Measurements from ENCODE around the gene SPTY2D1.

SPTY2D1 gene

GRCh38 chr11:18580113-18580766 is 53.9 kb downstream of the SPTY2D1 start:
- peaks cover 2% of the 10 kb centered on the region for H3K36me3 ChIP-seq (ENCODE audit: control insufficient read depth, insufficient read depth, low read length)
- H3K4me3 ChIP-seq (ENCODE audit: low read length): no peak overlapping the region
- no peaks in the 10 kb centered on the region for H3K27me3 ChIP-seq (ENCODE audit: control insufficient read depth, insufficient read depth, low read length)
- H3K27ac ChIP-seq (ENCODE audit: low read depth, low read length): no peak overlapping the region
- no peak overlapping the region for H3K9ac ChIP-seq (ENCODE audit: low read length)
- H3K4me1 ChIP-seq (ENCODE audit: control insufficient read depth, insufficient read depth, low read length): no peaks in the 10 kb centered on the region

- no peak overlapping the region for H3K27ac ChIP-seq (ENCODE audit: low read depth, low read length)
- H3K36me3 ChIP-seq (ENCODE audit: control insufficient read depth, insufficient read depth, low read length): peaks cover 2% of the 10 kb centered on the region
- H3K4me3 ChIP-seq (ENCODE audit: low read length): peak overlapping the region; percentile 48
- no peak overlapping the region for H3K9ac ChIP-seq (ENCODE audit: low read length)
- H3K4me1 ChIP-seq (ENCODE audit: control insufficient read depth, insufficient read depth, low read length): no peaks in the 10 kb centered on the region
- no peaks in the 10 kb centered on the region for H3K27me3 ChIP-seq (ENCODE audit: control insufficient read depth, insufficient read depth, low read length)
Measured at GRCh38 chr11:18578975-18579598, 55.1 kb downstream of the SPTY2D1 start.

GRCh38 chr11:18575361-18575760 is 58.8 kb downstream of the SPTY2D1 start:
- Histone ChIP-seq H3K27ac (ENCODE audit: low read depth, low read length) (no peak overlapping the region), H3K4me1 (ENCODE audit: control insufficient read depth, insufficient read depth, low read length) (no peaks in the 10 kb centered on the region), H3K9ac (ENCODE audit: low read length) (no peak overlapping the region), H3K36me3 (ENCODE audit: control insufficient read depth, insufficient read depth, low read length) (peaks cover 8% of the 10 kb centered on the region), H3K27me3 (ENCODE audit: control insufficient read depth, insufficient read depth, low read length) (no peaks in the 10 kb centered on the region), H3K4me3 (ENCODE audit: low read length) (no peak overlapping the region)

- Histone ChIP-seq H3K9ac (ENCODE audit: low read length) (no peak overlapping the region), H3K4me3 (ENCODE audit: low read length) (no peak overlapping the region), H3K27ac (ENCODE audit: low read depth, low read length) (no peak overlapping the region), H3K4me1 (ENCODE audit: control insufficient read depth, insufficient read depth, low read length) (no peaks in the 10 kb centered on the region), H3K36me3 (ENCODE audit: control insufficient read depth, insufficient read depth, low read length) (peaks cover 5% of the 10 kb centered on the region), H3K27me3 (ENCODE audit: control insufficient read depth, insufficient read depth, low read length) (no peaks in the 10 kb centered on the region)
Measured at GRCh38 chr11:18567081-18567480, 67.1 kb downstream of the SPTY2D1 start.

GRCh38 chr11:18566406-18566805 is 67.7 kb downstream of the SPTY2D1 start:
- Histone ChIP-seq H3K27ac (ENCODE audit: low read depth, low read length) (no peak overlapping the region), H3K9ac (ENCODE audit: low read length) (no peak overlapping the region), H3K27me3 (ENCODE audit: control insufficient read depth, insufficient read depth, low read length) (no peaks in the 10 kb centered on the region), H3K36me3 (ENCODE audit: control insufficient read depth, insufficient read depth, low read length) (peaks cover 2% of the 10 kb centered on the region), H3K4me3 (ENCODE audit: low read length) (no peak overlapping the region), H3K4me1 (ENCODE audit: control insufficient read depth, insufficient read depth, low read length) (no peaks in the 10 kb centered on the region)

- H3K4me1 ChIP-seq (ENCODE audit: control insufficient read depth, insufficient read depth, low read length): no peaks in the 10 kb centered on the region
- H3K4me3 ChIP-seq (ENCODE audit: low read length): no peak overlapping the region
- no peaks in the 10 kb centered on the region for H3K27me3 ChIP-seq (ENCODE audit: control insufficient read depth, insufficient read depth, low read length)
- peaks cover 2% of the 10 kb centered on the region for H3K36me3 ChIP-seq (ENCODE audit: control insufficient read depth, insufficient read depth, low read length)
- H3K27ac ChIP-seq (ENCODE audit: low read depth, low read length): no peak overlapping the region
- no peak overlapping the region for H3K9ac ChIP-seq (ENCODE audit: low read length)
Measured at GRCh38 chr11:18564149-18564548, 70.0 kb downstream of the SPTY2D1 start.

- H3K36me3 ChIP-seq (ENCODE audit: control insufficient read depth, insufficient read depth, low read length): peaks cover 2% of the 10 kb centered on the region
- H3K4me1 ChIP-seq (ENCODE audit: control insufficient read depth, insufficient read depth, low read length): no peaks in the 10 kb centered on the region
- H3K4me3 ChIP-seq (ENCODE audit: low read length): no peak overlapping the region
- no peak overlapping the region for H3K27ac ChIP-seq (ENCODE audit: low read depth, low read length)
- H3K27me3 ChIP-seq (ENCODE audit: control insufficient read depth, insufficient read depth, low read length): no peaks in the 10 kb centered on the region
- H3K9ac ChIP-seq (ENCODE audit: low read length): no peak overlapping the region
Measured at GRCh38 chr11:18563090-18563730, 70.9 kb downstream of the SPTY2D1 start.

Measured in rectal smooth muscle tissue (tissue), 1 donor.